PC-9 (cell line): ENCODE measurements around the gene FCSK. TPM values are rescaled to one million over a fixed set of nuclear protein-coding genes. Genes with fewer than 3 reads are reported as not detected.

Experiments
- BruUV-seq: library from RNA; stranded (reverse); fragments of 400-500 nt; replicated peaks from 2 replicates; lab custom pipeline; 2021; lab: Mats Ljungman, UMichigan
- CTCF ChIA-PET: fragments of 300-600 bp; sonication (Branson Sonifier 250); formaldehyde crosslinking; loops from one replicate; lab custom pipeline; 2022; ENCODE audit warnings: antibody characterized with exemption; lab: Charles Lee
- POLR2A ChIA-PET: fragments of 300-600 bp; sonication (Branson Sonifier 250); formaldehyde crosslinking; loops from one replicate; lab custom pipeline; 2022; ENCODE audit warnings: antibody characterized with exemption; ENCODE audit not compliant: unreplicated experiment; lab: Charles Lee
- DNase-seq, 2 experiments: peaks; one replicate each; pipeline versions ENCODE4 v3.0.0 to v3.0.0-alpha.2; 2015 to 2022; ENCODE audit warnings: mixed read lengths in 1 of 2
- H2AFZ ChIP-seq: fragments of 200-600 bp; sonication (generic); 2 replicates; pipeline ENCODE4 v1.8.1; 2017; ENCODE audit warnings: antibody characterized with exemption
- H3F3A ChIP-seq: fragments of 200-600 bp; sonication (generic); 2 replicates; pipeline ENCODE4 v1.8.1; 2017; ENCODE audit warnings: antibody characterized with exemption, mild to moderate bottlenecking, low read depth; ENCODE audit not compliant: insufficient read depth
- H3K27ac ChIP-seq: fragments of 200-600 bp; sonication (generic); 2 replicates; pipeline ENCODE4 v1.6.1; 2016; ENCODE audit warnings: mixed run types
- H3K27me3 ChIP-seq: fragments of 200-600 bp; sonication (generic); 2 replicates; pipeline ENCODE4 v1.6.1; 2016; ENCODE audit warnings: low read depth, mixed run types; ENCODE audit not compliant: insufficient read depth
- H3K36me3 ChIP-seq: fragments of 200-600 bp; sonication (generic); 2 replicates; pipeline ENCODE4 v1.6.1; 2016; ENCODE audit warnings: low read depth, mixed run types
- H3K4me1 ChIP-seq: fragments of 200-600 bp; sonication (generic); replicated peaks from 2 replicates; pipeline ENCODE4 v1.6.1; 2016; ENCODE audit warnings: mixed run types; ENCODE audit not compliant: insufficient read depth
- H3K4me2 ChIP-seq: fragments of 200-600 bp; sonication (generic); 2 replicates; pipeline ENCODE4 v1.6.1; 2017; ENCODE audit warnings: mixed run types
- H3K4me3 ChIP-seq: fragments of 200-600 bp; sonication (generic); 2 replicates; pipeline ENCODE4 v1.6.1; 2016; ENCODE audit warnings: mixed run types
- H3K79me2 ChIP-seq: fragments of 200-600 bp; sonication (generic); 2 replicates; pipeline ENCODE4 v1.6.1; 2017; ENCODE audit warnings: low read depth, mixed run types
- H3K9me2 ChIP-seq: fragments of 200-600 bp; sonication (generic); 2 replicates; pipeline ENCODE4 v1.8.1; 2017; ENCODE audit warnings: mild to moderate bottlenecking; ENCODE audit not compliant: insufficient read depth
- H3K9me3 ChIP-seq: fragments of 200-600 bp; sonication (generic); 2 replicates; pipeline ENCODE4 v1.8.1; 2016; ENCODE audit warnings: low read depth; ENCODE audit not compliant: insufficient read depth
- H4K20me1 ChIP-seq: fragments of 200-600 bp; sonication (generic); 2 replicates; pipeline ENCODE4 v1.8.1; 2017; ENCODE audit not compliant: insufficient read depth
- EZH2 ChIP-seq: fragments of 200-600 bp; sonication (generic); IDR thresholded peaks from 2 replicates; pipeline ENCODE4 v1.8.0; 2017; ENCODE audit warnings: antibody characterized with exemption, low read depth
- intact Hi-C: fragments of 100-400 bp; cut with micrococcal nuclease; formaldehyde crosslinking; loops from one replicate; pipeline ENCODE4 v1.10.0; 2022; ENCODE audit not compliant: unreplicated experiment
- total RNA-seq: library from RNA; stranded (reverse); gene quantifications from 2 replicates; pipeline ENCODE4 v1.2.3, GENCODE V29; 2021
- TF ChIP-seq, protein P1 (sequence below): fragments of 200-600 bp; sonication (generic); conservative IDR thresholded peaks from 2 replicates; pipeline ENCODE4 v1.6.1; 2017; ENCODE audit warnings: mixed run types, antibody characterized with exemption, mild to moderate bottlenecking, moderate library complexity

The FCSK gene
- total RNA-seq, 1 experiment from 2014 or later: 17.0 TPM

GRCh38 chr16:70481929-70482536 lies 27.6 kb downstream of the FCSK start:
- BruUV-seq: no TSS peak
- H3K36me3 ChIP-seq: 0 out of 2 replicates have a peak, but pooled peaks cover 12% of the 10 kb centered on the region
- H3K27me3 ChIP-seq: no peaks in the 10 kb centered on the region
- no peak overlapping the region for H2AFZ ChIP-seq
- H3K4me1 ChIP-seq: peaks cover 8% of the 10 kb centered on the region
- no peak overlapping the region for H3K4me2 ChIP-seq
- no peak overlapping the region for H3K4me3 ChIP-seq
- H3K79me2 ChIP-seq: no peaks in the 10 kb centered on the region
- no peaks in the 10 kb centered on the region for H3K9me2 ChIP-seq
- ChIA-PET POLR2A (interaction anchor here (0.6 kb wide), 1 partner anchor 117 kb away, joined by 4 read pairs; no protein-coding TSS in a partner anchor), CTCF (no interaction called here)
- intact Hi-C loops: no loop called here
- no peaks in the 10 kb centered on the region for H4K20me1 ChIP-seq
- H3K9me3 ChIP-seq: no peaks in the 10 kb centered on the region
- H3F3A ChIP-seq: peaks cover 11% of the 10 kb centered on the region
- H3K27ac ChIP-seq: 0 out of 2 replicates have a peak overlapping the region, but pooled peaks have one; percentile 21
- TF ChIP-seq, protein P1, sequence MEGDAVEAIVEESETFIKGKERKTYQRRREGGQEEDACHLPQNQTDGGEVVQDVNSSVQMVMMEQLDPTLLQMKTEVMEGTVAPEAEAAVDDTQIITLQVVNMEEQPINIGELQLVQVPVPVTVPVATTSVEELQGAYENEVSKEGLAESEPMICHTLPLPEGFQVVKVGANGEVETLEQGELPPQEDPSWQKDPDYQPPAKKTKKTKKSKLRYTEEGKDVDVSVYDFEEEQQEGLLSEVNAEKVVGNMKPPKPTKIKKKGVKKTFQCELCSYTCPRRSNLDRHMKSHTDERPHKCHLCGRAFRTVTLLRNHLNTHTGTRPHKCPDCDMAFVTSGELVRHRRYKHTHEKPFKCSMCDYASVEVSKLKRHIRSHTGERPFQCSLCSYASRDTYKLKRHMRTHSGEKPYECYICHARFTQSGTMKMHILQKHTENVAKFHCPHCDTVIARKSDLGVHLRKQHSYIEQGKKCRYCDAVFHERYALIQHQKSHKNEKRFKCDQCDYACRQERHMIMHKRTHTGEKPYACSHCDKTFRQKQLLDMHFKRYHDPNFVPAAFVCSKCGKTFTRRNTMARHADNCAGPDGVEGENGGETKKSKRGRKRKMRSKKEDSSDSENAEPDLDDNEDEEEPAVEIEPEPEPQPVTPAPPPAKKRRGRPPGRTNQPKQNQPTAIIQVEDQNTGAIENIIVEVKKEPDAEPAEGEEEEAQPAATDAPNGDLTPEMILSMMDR: no peak
- TF ChIP-seq EZH2: no peak
- DNase-seq: peak in 1 of 2 experiments; percentile 49

DNA sequence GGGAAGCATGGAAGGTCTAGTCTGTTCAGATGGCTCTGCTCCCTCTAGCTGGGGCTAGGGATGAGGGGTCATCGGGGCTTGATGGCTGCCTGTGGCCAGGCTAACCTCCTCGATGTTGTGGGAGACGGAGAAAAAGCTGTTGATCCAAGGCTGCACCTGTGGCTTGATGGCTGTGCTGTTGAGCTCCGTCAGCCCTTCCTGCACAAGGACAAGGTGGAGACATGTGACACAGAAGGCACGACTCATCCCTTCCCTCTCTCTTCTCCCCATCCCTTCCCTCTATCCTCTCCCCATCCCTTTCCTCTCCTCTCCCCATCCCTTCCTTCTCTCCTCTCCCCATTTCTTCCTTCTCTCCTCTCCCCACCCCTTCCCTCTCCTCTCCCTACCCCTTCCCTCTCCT lies 28.2 kb downstream of the FCSK start:
- no peak for DNase-seq
- no TSS peak for BruUV-seq
- Histone ChIP-seq H3K9me2 (no peaks in the 10 kb centered on the region), H3K4me2 (no peak overlapping the region), H3K9me3 (no peaks in the 10 kb centered on the region), H3F3A (peaks cover 8% of the 10 kb centered on the region; the same call in 1 of the 2 replicates), H3K27ac (0 out of 2 replicates have a peak overlapping the region, but pooled peaks have one; percentile 21), H3K4me1 (peaks cover 5% of the 10 kb centered on the region; the same call in 1 of the 2 replicates), H3K4me3 (no peak overlapping the region), H2AFZ (no peak overlapping the region), H3K27me3 (no peaks in the 10 kb centered on the region), H3K36me3 (0 out of 2 replicates have a peak, but pooled peaks cover 12% of the 10 kb centered on the region), H4K20me1 (no peaks in the 10 kb centered on the region), H3K79me2 (no peaks in the 10 kb centered on the region)
- ChIA-PET POLR2A (no interaction called here), CTCF (no interaction called here)
- intact Hi-C loops: no loop called here
- TF ChIP-seq EZH2: no peak
- TF ChIP-seq, protein P1: no peak

- no peak overlapping the region for H3K4me2 ChIP-seq
- H3K36me3 ChIP-seq: 0 out of 2 replicates have a peak, but pooled peaks cover 12% of the 10 kb centered on the region
- H2AFZ ChIP-seq: no peak overlapping the region
- H3K9me3 ChIP-seq: no peaks in the 10 kb centered on the region
- no peaks in the 10 kb centered on the region for H3K27me3 ChIP-seq
- intact Hi-C loops: no loop called here
- H3K27ac ChIP-seq: no peak overlapping the region
- no peaks in the 10 kb centered on the region for H3K79me2 ChIP-seq
- H4K20me1 ChIP-seq: no peaks in the 10 kb centered on the region
- no peak for DNase-seq
- no peaks in the 10 kb centered on the region for H3K9me2 ChIP-seq
- peaks cover 14% of the 10 kb centered on the region for H3F3A ChIP-seq
- H3K4me1 ChIP-seq: peaks cover 10% of the 10 kb centered on the region
- TF ChIP-seq EZH2: no peak
- TF ChIP-seq, protein P1: no peak
- ChIA-PET CTCF (no interaction called here), POLR2A (no interaction called here)
- no TSS peak for BruUV-seq
- no peak overlapping the region for H3K4me3 ChIP-seq
Measured at GRCh38 chr16:70483426-70483825, 29.0 kb downstream of the FCSK start.
